Stimulated activated CD4-positive, alpha-beta T cell treated with anti-CD3 and anti-CD28 coated beads, TNF-alpha, amount 100 ng/mL, for 48 hours (primary cell): ENCODE data around the gene GBP3.
"Not testable (repeated sequence)": the region's sequence is repeated elsewhere in the genome, so short reads cannot be mapped to it uniquely, and the experiment has no call there.

ENCODE experiments used
- DNase-seq, 3 donors: peaks; one replicate each; pipeline ENCODE4 v3.0.0-alpha.2; 2020; ENCODE audit warnings: low read depth in 3 of 3

The GBP3 gene

GRCh38 chr1:88979054-88979748, 43.5 kb downstream of the GBP3 start:
- no peak for DNase-seq

- DNase-seq: no peak
Observed at GRCh38 chr1:88976235-88976634, 46.4 kb downstream of the GBP3 start.

GRCh38 chr1:88974616-88975172, 48.0 kb downstream of the GBP3 start:
- not testable (repeated sequence) for DNase-seq

GRCh38 chr1:88973520-88974137, 49.0 kb downstream of the GBP3 start:
- no peak for DNase-seq

GRCh38 chr1:88961647-88962275, 60.9 kb downstream of the GBP3 start:
- DNase-seq: no peak

- no peak for DNase-seq
Observed at GRCh38 chr1:88961081-88961480, 61.6 kb downstream of the GBP3 start.
